K562 (cell line): ENCODE data around the gene NTSR1. TPM values are rescaled to one million over a fixed set of nuclear protein-coding genes. Genes with fewer than 3 reads are reported as not detected.

Source experiments
- ATAC-seq: fragments of 200-7000 bp; cut with Tn5 transposase; 3 replicates; pipeline ENCODE4 v1.9.1; 2020; ENCODE audit warnings: moderate library complexity
- BruUV-seq: library from RNA; stranded (reverse); fragments of 400-500 nt; replicated peaks from 2 replicates; lab custom pipeline; 2021; lab: Mats Ljungman, UMichigan
- CTCF ChIA-PET: fragments of 300-600 bp; formaldehyde crosslinking; extraction: SDS; loops from one replicate; lab custom pipeline; 2021; ENCODE audit warnings: low intra/inter-chr PET ratio; lab: Yijun Ruan, JAX
- POLR2A ChIA-PET: fragments of 300-600, 350-650 bp; sonication (Branson Sonifier 250); formaldehyde crosslinking; extraction: SDS; loops from one replicate; lab custom pipeline; 2021; ENCODE audit warnings: antibody characterized with exemption, inconsistent platforms; lab: Yijun Ruan, JAX
- DNase-seq, 4 experiments: peaks; one replicate each; pipeline versions ENCODE4 v3.0.0 to v3.0.0-alpha.2; 2011 to 2018; ENCODE audit warnings: low spot score in 3 of 4, mixed read lengths in 3 of 4; ENCODE audit errors: extremely low read depth in 1 of 4
- FAIRE-seq: peaks from 2 replicates; lab custom pipeline; 2011; peaks lifted over from hg19 to GRCh38; lab: Jason Lieb, UNC
- H2AFZ ChIP-seq: 2 replicates; pipeline ENCODE4 v1.6.0; 2011; ENCODE audit warnings: low read depth, low read length, control low read depth, inconsistent platforms
- H3K27ac ChIP-seq: fragments of 200-600 bp; 3 replicates; pipeline ENCODE4 v1.8.0; 2011; ENCODE audit warnings: low read depth, mild to moderate bottlenecking, control low read depth, inconsistent platforms, low read length, moderate library complexity, mixed read lengths; ENCODE audit errors: extremely low read depth
- H3K27me3 ChIP-seq, 2 experiments: fragments of 300-600 bp in 1 of 2; 2 replicates in 1 of 2; 3 replicates in 1 of 2; pipeline versions ENCODE4 v1.6.0 to v1.8.0; 2011; ENCODE audit warnings: inconsistent platforms in 2 of 2, low read length in 2 of 2, mild to moderate bottlenecking in 1 of 2, mixed read lengths in 1 of 2, moderate library complexity in 1 of 2; ENCODE audit not compliant: control insufficient read depth in 2 of 2, insufficient read depth in 2 of 2
- H3K36me3 ChIP-seq: fragments of 300-600 bp; 3 replicates; pipeline ENCODE4 v1.8.0; 2011; ENCODE audit warnings: mild to moderate bottlenecking, low read length, inconsistent platforms; ENCODE audit not compliant: control insufficient read depth, insufficient read depth
- H3K4me1 ChIP-seq, 2 experiments: fragments of 200-600 bp in 1 of 2; replicated peaks in 1 of 2; 2 replicates in 1 of 2; 3 replicates in 1 of 2; pipeline versions ENCODE4 v1.5.1 to v1.8.0; 2011; ENCODE audit warnings: inconsistent platforms in 2 of 2, low read length in 2 of 2, mild to moderate bottlenecking in 1 of 2, mixed read lengths in 1 of 2, moderate library complexity in 1 of 2; ENCODE audit not compliant: control insufficient read depth in 2 of 2, insufficient read depth in 2 of 2
- H3K4me2 ChIP-seq: 2 replicates; pipeline ENCODE4 v1.6.1; 2011; ENCODE audit warnings: low read length, control low read depth, inconsistent platforms, mixed read lengths; ENCODE audit not compliant: insufficient read depth
- H3K4me3 ChIP-seq: fragments of 200-600 bp; sonication (generic), shearing (Covaris generic); 2 replicates; pipeline ENCODE4 v1.5.1; 2016; ENCODE audit warnings: control low read depth, inconsistent platforms
- H3K79me2 ChIP-seq: fragments of 200-600 bp; 3 replicates; pipeline ENCODE4 v1.8.0; 2011; ENCODE audit warnings: low read length, inconsistent platforms; ENCODE audit not compliant: control insufficient read depth, insufficient read depth
- H3K9ac ChIP-seq, 2 experiments: 2 replicates each; pipeline versions ENCODE4 v1.6.0 to v1.6.1; 2011; ENCODE audit warnings: low read depth in 2 of 2, low read length in 2 of 2, control low read depth in 1 of 2, inconsistent platforms in 1 of 2, mild to moderate bottlenecking in 1 of 2, mixed read lengths in 1 of 2; ENCODE audit not compliant: insufficient read depth in 1 of 2
- H3K9me1 ChIP-seq: one replicate; pipeline ENCODE4 v1.6.0; 2011; ENCODE audit warnings: inconsistent platforms, mild to moderate bottlenecking, low read length, moderate library complexity; ENCODE audit not compliant: control insufficient read depth, insufficient read depth
- H3K9me3 ChIP-seq: replicated peaks from 2 replicates; pipeline ENCODE4 v1.5.1; 2011; ENCODE audit warnings: low read depth, low read length, inconsistent platforms; ENCODE audit not compliant: control insufficient read depth, insufficient read depth
- H4K20me1 ChIP-seq: replicated peaks from 2 replicates; pipeline ENCODE4 v1.6.1; 2011; ENCODE audit warnings: low read length, inconsistent platforms, mixed read lengths; ENCODE audit not compliant: control insufficient read depth, insufficient read depth
- ATF6 ChIP-seq: sonication (generic); formaldehyde crosslinking; IDR thresholded peaks from 2 replicates; pipeline ENCODE4 v1.4.0; 2020; ENCODE audit warnings: mild to moderate bottlenecking, missing genetic modification reagents
- BCLAF1 ChIP-seq, 2 experiments: fragments of 450-650 bp in 1 of 2; IDR thresholded peaks; 2 replicates each; pipeline ENCODE4 v1.6.1; 2011 to 2017; ENCODE audit warnings: low read depth in 2 of 2, antibody characterized with exemption in 1 of 2, borderline replicate concordance in 1 of 2, low read length in 1 of 2, mild to moderate bottlenecking in 1 of 2, mixed read lengths in 1 of 2; ENCODE audit not compliant: control insufficient read depth in 1 of 2
- CBFA2T3 ChIP-seq: fragments of 450-650 bp; IDR thresholded peaks from 2 replicates; pipeline ENCODE4 v1.6.1; 2017
- E2F1 ChIP-seq: sonication (generic); formaldehyde crosslinking; IDR thresholded peaks from 2 replicates; pipeline ENCODE4 v1.8.1; 2023; ENCODE audit warnings: mild to moderate bottlenecking, missing genetic modification reagents, moderate library complexity
- ELF2 ChIP-seq: fragments of 250-450 bp; sonication (Bioruptor Pico); IDR thresholded peaks from 2 replicates; pipeline ENCODE4 v1.5.0; 2021; ENCODE audit warnings: mild to moderate bottlenecking
- ESRRA ChIP-seq: fragments of 450-650 bp; IDR thresholded peaks from 2 replicates; pipeline ENCODE4 v1.6.1; 2014; ENCODE audit warnings: low read depth, mild to moderate bottlenecking, moderate library complexity, borderline replicate concordance
- ETV1 ChIP-seq: fragments of 450-650 bp; conservative IDR thresholded peaks from 2 replicates; pipeline ENCODE4 v1.6.1; 2016; ENCODE audit warnings: missing genetic modification characterization, control low read depth, low read depth, missing compliant biosample characterization
- PRMT5 ChIP-seq: sonication (generic); formaldehyde crosslinking; IDR thresholded peaks from 2 replicates; pipeline ENCODE4 v1.5.0; 2020; ENCODE audit warnings: missing genetic modification reagents
- PTRF ChIP-seq: fragments of 450-650 bp; IDR thresholded peaks from 2 replicates; pipeline ENCODE4 v1.6.1; 2016; ENCODE audit warnings: mild to moderate bottlenecking, missing genetic modification characterization, missing compliant biosample characterization
- ZMIZ1 ChIP-seq, 2 experiments: fragments of 150-350 bp in 1 of 2; IDR thresholded peaks; 2 replicates each; pipeline ENCODE4 v1.6.1; 2012 to 2016; ENCODE audit warnings: low read depth in 2 of 2, low read length in 2 of 2, mild to moderate bottlenecking in 1 of 2, moderate library complexity in 1 of 2
- WGBS: fragments of 100-300 bp; shearing (Covaris generic); methylation state at CpG from one replicate; pipeline ENCODE4 v1.1.6; 2016; ENCODE audit warnings: low coverage, mixed read lengths; ENCODE audit not compliant: insufficient coverage; ENCODE audit errors: missing lambda C conversion rate; 5-methylcytosine and 5-hydroxymethylcytosine counted together
- in situ Hi-C: fragments of 300-500 bp; cut with MboI; formaldehyde crosslinking; loops from 4 replicates; pipeline ENCODE4 v1.15.0; 2018; ENCODE audit warnings: inconsistent platforms, mixed read lengths
- intact Hi-C: fragments of 100-400 bp; cut with micrococcal nuclease; formaldehyde crosslinking; loops from 2 replicates; pipeline ENCODE4 v1.14.2; 2022
- polyA plus RNA-seq, 8 experiments: library from polyadenylated mRNA; depleted of rRNA in 4 of 8; stranded (reverse) in 5 of 8; unstranded in 3 of 8; fragments of >200 nt; fragmentation: Nextera tagmentation in 2 of 8; fragmentation: Illumina TruSeq in 1 of 8; extraction: Ambion mirVana in 2 of 8; extraction: Trizol in 1 of 8; gene quantifications; 2 replicates each; pipeline versions ENCODE4 v1.2.1 to v1.2.3, GENCODE V29; 2011 to 2014; ENCODE audit warnings: inconsistent platforms in 1 of 8, missing spikeins in 1 of 8
- total RNA-seq, 7 experiments: library from RNA; depleted of rRNA in 6 of 7; stranded (reverse); fragments of >200 nt in 6 of 7; fragmentation: Illumina TruSeq in 2 of 7; extraction: Trizol in 2 of 7; gene quantifications; 2 replicates each; pipeline versions ENCODE4 v1.2.1 to v1.2.3, GENCODE V29; 2011 to 2021; ENCODE audit warnings: low replicate concordance in 1 of 7

Gene NTSR1
- total and polyA plus RNA-seq, 9 of the 15 experiments (the other 6 are each of a cell fraction or from before 2014, with no cell fraction given), result 0.04 to 0.40 (median 0.13) TPM; not detected in 3

GRCh38 chr20:62684981-62685380 is 23.7 kb upstream of the NTSR1 start:
- no TSS peak for BruUV-seq
- peaks cover 15 to 57% of the 10 kb centered on the region in 2 experiments for H3K4me1 ChIP-seq
- intact Hi-C loops (loop anchor here (5.0 kb wide), 1 partner anchor 107 kb away; no protein-coding TSS in a partner anchor), in situ Hi-C loops (no loop called here)
- no peaks in the 10 kb centered on the region for H3K36me3 ChIP-seq
- no peaks in the 10 kb centered on the region for H3K9me3 ChIP-seq
- 11% methylated on average over 4 of the region's 12 CpGs for WGBS
- H3K4me3 ChIP-seq, result no peak overlapping the region
- H3K9ac ChIP-seq, result no peak overlapping the region; a peak in 1 of 4 replicates
- POLR2A ChIA-PET, result interaction anchor here (0.6 to 0.7 kb wide), 2 partner anchors 28 to 540 kb away, joined by 3 read pairs; no protein-coding TSS in a partner anchor
- H3K79me2 ChIP-seq, result no peaks in the 10 kb centered on the region
- H4K20me1 ChIP-seq, result no peaks in the 10 kb centered on the region
- peaks cover 19 to 48% of the 10 kb centered on the region in 2 experiments for H3K27me3 ChIP-seq
- no peak for FAIRE-seq
- no peaks in the 10 kb centered on the region for H3K9me1 ChIP-seq
- ATAC-seq, result no peak
- H2AFZ ChIP-seq, result no peak overlapping the region
- H3K4me2 ChIP-seq, result no peak overlapping the region
- H3K27ac ChIP-seq, result no peak overlapping the region
- CTCF ChIA-PET, result no interaction called here
- no peak for DNase-seq
- TF ChIP-seq CBFA2T3, result no peak
- TF ChIP-seq E2F1 (CRISPR knock-in tag), result no peak
- TF ChIP-seq BCLAF1 (IDR thresholded peaks at IDR 0.05; ENCODE audit: borderline replicate concordance in 1 of 2, control insufficient read depth in 1 of 2, low read depth in 2 of 2, low read length in 1 of 2), result no peak
- TF ChIP-seq PTRF, result no peak
- no peak for TF ChIP-seq ESRRA
- no peak for TF ChIP-seq PRMT5 (CRISPR knock-in tag)
- no peak for TF ChIP-seq ELF2 (CRISPR knock-in tag)
- TF ChIP-seq ZMIZ1 (IDR thresholded peaks at IDR 0.05; ENCODE audit: low read depth in 2 of 2, low read length in 2 of 2), result no peak
- no peak for TF ChIP-seq ATF6 (CRISPR knock-in tag)
- TF ChIP-seq ETV1 (tag), result no peak
